ENCODE data around the gene UCP3. TPM values are rescaled to one million over a fixed set of nuclear protein-coding genes. Genes with fewer than 3 reads are reported as not detected.

UCP3 gene
- total and polyA plus RNA-seq, 8 donors: under 0.01 to 28.0 (median 0.70) TPM; not detected in 1

DNA sequence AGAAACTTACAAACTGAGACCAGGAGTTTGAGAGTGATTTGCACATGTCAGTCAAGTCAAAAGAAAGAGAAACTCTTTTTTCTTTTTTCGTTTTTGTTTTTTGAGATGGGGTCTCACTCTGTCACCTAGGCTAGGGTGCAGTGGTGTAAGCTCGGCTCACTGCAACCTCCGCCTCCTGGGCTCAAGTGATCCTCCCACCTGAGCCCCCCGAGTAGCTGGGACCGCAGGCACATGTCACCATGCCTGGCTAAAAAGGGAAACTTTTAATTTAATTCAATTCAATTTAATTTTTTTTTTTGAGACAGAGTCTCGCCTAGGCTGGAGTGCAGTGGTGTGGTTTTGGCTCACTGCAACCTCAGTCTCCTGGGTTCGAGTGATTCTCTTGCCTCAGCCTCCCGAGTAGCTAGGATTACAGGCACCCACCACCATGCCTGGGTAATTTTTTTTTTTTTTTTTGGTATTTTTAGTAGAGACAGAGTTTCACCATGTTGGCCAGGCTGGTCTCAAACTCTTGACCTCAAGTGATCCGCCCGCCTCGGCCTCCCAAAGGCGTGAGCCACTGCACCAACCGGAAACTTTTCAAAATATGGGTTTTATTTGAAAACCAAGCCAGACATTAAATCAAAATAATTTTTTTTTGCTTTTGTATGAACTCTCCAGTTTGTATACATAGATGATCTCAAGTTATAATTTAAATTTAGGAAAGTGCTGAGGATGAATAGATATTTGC, 9.9 kb downstream of the UCP3 start:
- Histone ChIP-seq H3K27ac (no peak overlapping the region), H3K4me3 (no peak overlapping the region), H3K36me3 (peaks cover 12 to 31% (median 20%) of the 10 kb centered on the region in 4 donors), H3K27me3 (no peaks in the 10 kb centered on the region), H3K9me3 (no peaks in the 10 kb centered on the region), H3K4me1 (no peaks in the 10 kb centered on the region)
- no peak for DNase-seq
- intact Hi-C loops (cut with DNase I; ENCODE audit: low total_unique reads): no loop called here
- TF ChIP-seq EP300 (IDR thresholded peaks at IDR 0.05) (no peak), POLR2A (IDR thresholded peaks at IDR 0.05) (no peak), POLR2AphosphoS5 (IDR thresholded peaks at IDR 0.05) (no peak)
- TF ChIP-seq, protein P1, sequence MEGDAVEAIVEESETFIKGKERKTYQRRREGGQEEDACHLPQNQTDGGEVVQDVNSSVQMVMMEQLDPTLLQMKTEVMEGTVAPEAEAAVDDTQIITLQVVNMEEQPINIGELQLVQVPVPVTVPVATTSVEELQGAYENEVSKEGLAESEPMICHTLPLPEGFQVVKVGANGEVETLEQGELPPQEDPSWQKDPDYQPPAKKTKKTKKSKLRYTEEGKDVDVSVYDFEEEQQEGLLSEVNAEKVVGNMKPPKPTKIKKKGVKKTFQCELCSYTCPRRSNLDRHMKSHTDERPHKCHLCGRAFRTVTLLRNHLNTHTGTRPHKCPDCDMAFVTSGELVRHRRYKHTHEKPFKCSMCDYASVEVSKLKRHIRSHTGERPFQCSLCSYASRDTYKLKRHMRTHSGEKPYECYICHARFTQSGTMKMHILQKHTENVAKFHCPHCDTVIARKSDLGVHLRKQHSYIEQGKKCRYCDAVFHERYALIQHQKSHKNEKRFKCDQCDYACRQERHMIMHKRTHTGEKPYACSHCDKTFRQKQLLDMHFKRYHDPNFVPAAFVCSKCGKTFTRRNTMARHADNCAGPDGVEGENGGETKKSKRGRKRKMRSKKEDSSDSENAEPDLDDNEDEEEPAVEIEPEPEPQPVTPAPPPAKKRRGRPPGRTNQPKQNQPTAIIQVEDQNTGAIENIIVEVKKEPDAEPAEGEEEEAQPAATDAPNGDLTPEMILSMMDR (IDR thresholded peaks at IDR 0.05): no peak
- 88 to 95% (median 92%) methylated on average over 13 of the region's 13 CpGs for WGBS, 5 donors

DNA sequence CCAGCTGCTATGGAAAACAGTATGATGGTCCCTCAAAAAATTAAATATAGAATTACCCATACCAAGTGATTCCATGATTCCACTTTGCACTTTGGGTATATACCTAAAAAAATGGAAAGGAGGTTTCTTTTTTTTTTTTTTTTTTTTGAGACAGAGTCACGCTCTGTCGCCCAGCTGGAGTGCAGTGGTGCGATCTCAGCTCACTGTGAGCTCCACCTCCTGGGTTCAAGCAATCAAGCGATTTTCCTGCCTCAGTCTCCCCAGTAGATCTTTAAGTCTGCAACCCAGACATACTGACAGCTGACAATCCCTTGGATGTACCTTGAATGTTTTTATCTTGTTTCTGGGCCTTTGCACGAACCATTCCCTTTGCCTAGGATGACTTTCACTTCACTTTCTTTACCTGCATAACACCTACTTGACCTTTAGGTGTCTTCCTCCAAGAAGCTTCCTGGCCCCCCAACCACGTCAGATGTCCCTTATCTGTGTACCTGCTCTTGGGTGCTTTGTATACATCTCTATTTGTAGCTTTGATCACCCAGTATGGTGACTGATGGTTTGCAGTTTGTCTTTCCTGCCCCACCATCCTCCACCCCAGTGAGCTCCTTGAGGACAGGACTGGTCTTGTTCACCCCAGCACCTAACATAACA, 11.6 kb downstream of the UCP3 start:
- intact Hi-C loops (cut with DNase I; ENCODE audit: low total_unique reads): no loop called here
- no peaks in the 10 kb centered on the region for H3K4me1 ChIP-seq
- 69 to 90% (median 84%) methylated on average over 6 of the region's 6 CpGs for WGBS, 5 donors
- no peak overlapping the region for H3K27ac ChIP-seq
- H3K9me3 ChIP-seq: no peaks in the 10 kb centered on the region
- TF ChIP-seq EP300 (IDR thresholded peaks at IDR 0.05) (no peak), POLR2A (IDR thresholded peaks at IDR 0.05) (no peak), POLR2AphosphoS5 (IDR thresholded peaks at IDR 0.05) (no peak)
- TF ChIP-seq, protein P1 (IDR thresholded peaks at IDR 0.05): no peak
- H3K36me3 ChIP-seq: peaks cover 0 to 15% (median 8%) of the 10 kb centered on the region in 4 donors
- DNase-seq: no peak
- H3K27me3 ChIP-seq: no peaks in the 10 kb centered on the region
- H3K4me3 ChIP-seq: no peak overlapping the region

DNA sequence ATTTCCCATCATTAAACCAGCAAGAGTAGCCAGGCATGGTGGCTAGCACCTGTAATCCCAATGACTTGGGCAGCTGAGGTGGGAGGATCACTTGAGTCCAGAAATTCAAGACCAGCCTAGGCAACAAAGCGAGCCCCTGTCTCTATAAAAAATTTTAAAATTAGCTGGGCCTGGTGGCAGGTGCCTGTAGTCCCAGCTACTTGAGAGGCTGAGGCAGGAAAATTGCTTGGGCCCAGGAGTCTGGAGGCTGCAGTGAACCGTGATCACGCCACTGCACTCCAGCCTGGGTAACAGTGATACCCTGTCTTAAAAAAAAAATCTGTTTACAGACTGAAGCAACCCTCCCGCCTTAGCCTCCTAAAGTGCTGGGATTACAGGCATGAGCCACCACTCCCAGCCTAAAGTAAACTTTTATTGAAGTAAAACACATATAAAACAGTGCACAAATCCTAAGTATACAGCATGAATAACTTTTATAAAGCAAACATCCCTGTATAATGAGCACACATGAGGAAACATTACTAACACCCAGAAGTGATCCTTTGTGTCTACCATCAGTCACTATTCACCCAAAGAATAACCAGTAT, 12.6 kb downstream of the UCP3 start:
- intact Hi-C loops (cut with DNase I; ENCODE audit: low total_unique reads): no loop called here
- no peaks in the 10 kb centered on the region for H3K27me3 ChIP-seq
- peaks cover 0 to 8% (median 6%) of the 10 kb centered on the region in 4 donors for H3K36me3 ChIP-seq
- no peak for DNase-seq
- no peak overlapping the region for H3K27ac ChIP-seq
- 59 to 78% (median 63%) methylated on average over 4 of the region's 4 CpGs for WGBS, 5 donors
- no peaks in the 10 kb centered on the region for H3K4me1 ChIP-seq
- H3K4me3 ChIP-seq: no peak overlapping the region
- H3K9me3 ChIP-seq: no peaks in the 10 kb centered on the region
- TF ChIP-seq POLR2AphosphoS5 (IDR thresholded peaks at IDR 0.05) (no peak), EP300 (IDR thresholded peaks at IDR 0.05) (no peak), POLR2A (IDR thresholded peaks at IDR 0.05) (no peak)
- TF ChIP-seq, protein P1 (IDR thresholded peaks at IDR 0.05): no peak

DNA sequence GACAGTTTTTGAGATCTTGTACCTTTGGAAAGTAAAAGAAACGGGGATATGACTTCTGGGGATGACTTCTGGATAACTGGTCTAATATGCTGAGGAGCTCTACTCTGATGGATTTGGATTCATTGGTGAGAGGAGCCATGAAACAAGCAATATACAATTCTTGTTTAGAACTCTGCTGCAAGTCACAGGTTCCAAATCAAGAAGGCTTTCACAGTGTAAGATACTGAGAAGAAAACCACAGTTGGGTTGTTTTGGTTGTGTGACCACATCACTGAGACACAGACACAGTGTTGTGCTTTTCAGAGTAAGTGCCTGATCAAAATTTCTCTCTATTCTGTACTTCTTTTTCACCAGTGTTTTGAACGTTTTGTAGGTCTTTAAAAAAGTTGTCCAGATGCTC, 13.2 kb downstream of the UCP3 start:
- no peak for DNase-seq
- Histone ChIP-seq H3K27me3 (no peaks in the 10 kb centered on the region), H3K4me3 (no peak overlapping the region), H3K4me1 (no peaks in the 10 kb centered on the region), H3K27ac (peak overlapping the region in 1 of 5 donors; percentile 24), H3K9me3 (no peaks in the 10 kb centered on the region), H3K36me3 (peaks cover 0 to 3% (median 2%) of the 10 kb centered on the region in 4 donors)
- no peak for TF ChIP-seq POLR2AphosphoS5 (IDR thresholded peaks at IDR 0.05)
- no peak for TF ChIP-seq EP300 (IDR thresholded peaks at IDR 0.05)
- no peak for TF ChIP-seq POLR2A (IDR thresholded peaks at IDR 0.05)
- TF ChIP-seq, protein P1 (IDR thresholded peaks at IDR 0.05): no peak
- intact Hi-C loops (cut with DNase I; ENCODE audit: low total_unique reads): no loop called here
- 70 to 81% (median 74%) methylated on average over 2 of the region's 2 CpGs for WGBS, 5 donors

Data from stomach (tissue), 9 donors.